ENCODE results near the gene FARS2.
"Not testable (repeated sequence)": the region's sequence is repeated elsewhere in the genome, so short reads cannot be mapped to it uniquely, and the experiment has no call there.

The FARS2 gene

GRCh38 chr6:5679691-5680090 lies 418.4 kb downstream of the FARS2 start:
- no peaks in the 10 kb centered on the region for H3K9me3 ChIP-seq (ENCODE audit: control insufficient read depth, low read length)
- no peaks in the 10 kb centered on the region for H3K36me3 ChIP-seq (ENCODE audit: control insufficient read depth, insufficient read depth, low read length)
- H3K4me1 ChIP-seq (ENCODE audit: control insufficient read depth, insufficient read depth, low read length) = no peaks in the 10 kb centered on the region
- H3K4me3 ChIP-seq (ENCODE audit: low read length) = no peak overlapping the region
- no peaks in the 10 kb centered on the region for H3K27me3 ChIP-seq (ENCODE audit: control insufficient read depth, insufficient read depth, low read length)
- no peak overlapping the region for H3K9ac ChIP-seq (ENCODE audit: low read length)

DNA sequence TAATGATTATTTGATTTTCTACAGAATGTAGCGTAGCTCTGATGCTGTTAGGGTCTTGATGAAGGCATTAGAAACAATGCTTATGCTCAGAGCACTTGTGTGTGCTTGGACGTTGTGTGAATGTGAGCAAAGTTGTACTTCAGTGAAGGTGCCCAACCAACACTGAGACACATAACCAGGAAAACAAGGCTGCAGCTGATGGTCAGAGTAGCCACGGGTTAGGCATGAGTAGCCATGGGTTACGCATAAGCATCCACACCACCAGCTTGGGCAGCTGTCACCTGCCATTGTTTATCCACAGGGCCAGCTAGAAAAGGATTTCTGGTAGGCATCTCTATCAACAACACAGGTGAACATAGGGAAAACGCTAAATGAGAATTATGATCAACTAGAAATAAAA lies 418.8 kb downstream of the FARS2 start:
- Histone ChIP-seq H3K4me3 (ENCODE audit: low read length) (no peak overlapping the region), H3K27me3 (ENCODE audit: control insufficient read depth, insufficient read depth, low read length) (no peaks in the 10 kb centered on the region), H3K36me3 (ENCODE audit: control insufficient read depth, insufficient read depth, low read length) (no peaks in the 10 kb centered on the region), H3K4me1 (ENCODE audit: control insufficient read depth, insufficient read depth, low read length) (no peaks in the 10 kb centered on the region), H3K9ac (ENCODE audit: low read length) (no peak overlapping the region), H3K9me3 (ENCODE audit: control insufficient read depth, low read length) (no peaks in the 10 kb centered on the region)

- Histone ChIP-seq H3K9me3 (ENCODE audit: control insufficient read depth, low read length) (no peaks in the 10 kb centered on the region), H3K27me3 (ENCODE audit: control insufficient read depth, insufficient read depth, low read length) (no peaks in the 10 kb centered on the region)
Observed at GRCh38 chr6:5681480-5681879, 420.2 kb downstream of the FARS2 start.

DNA sequence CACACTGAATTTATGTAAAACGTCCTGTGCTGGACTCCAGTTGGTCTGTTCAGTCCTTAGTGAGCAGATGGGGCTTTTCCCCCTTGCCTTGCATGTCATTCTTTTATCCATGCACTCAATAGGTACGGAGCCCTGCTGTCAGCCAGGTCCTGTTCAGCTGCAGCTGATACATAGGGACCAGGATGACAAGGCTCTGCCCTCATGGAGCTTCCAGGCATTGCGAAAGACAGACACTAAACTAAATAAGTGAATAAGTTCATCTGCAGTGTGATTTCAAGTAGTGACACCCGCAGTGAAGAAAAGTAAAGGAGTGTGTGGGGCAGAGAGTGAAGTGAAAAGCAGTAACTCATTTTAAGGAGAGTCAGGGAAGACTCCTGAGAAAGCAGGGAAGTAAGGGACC lies 421.2 kb downstream of the FARS2 start:
- Histone ChIP-seq H3K4me3 (ENCODE audit: low read length) (no peak overlapping the region), H3K4me1 (ENCODE audit: control insufficient read depth, insufficient read depth, low read length) (no peaks in the 10 kb centered on the region), H3K9me3 (ENCODE audit: control insufficient read depth, low read length) (no peaks in the 10 kb centered on the region), H3K27me3 (ENCODE audit: control insufficient read depth, insufficient read depth, low read length) (no peaks in the 10 kb centered on the region), H3K9ac (ENCODE audit: low read length) (no peak overlapping the region), H3K36me3 (ENCODE audit: control insufficient read depth, insufficient read depth, low read length) (no peaks in the 10 kb centered on the region)

More at GRCh38 chr6:5681480-5681879, 420.2 kb downstream of the FARS2 start:
- Histone ChIP-seq H3K9ac (ENCODE audit: low read length) (no peak overlapping the region), H3K36me3 (ENCODE audit: control insufficient read depth, insufficient read depth, low read length) (no peaks in the 10 kb centered on the region), H3K4me3 (ENCODE audit: low read length) (no peak overlapping the region), H3K4me1 (ENCODE audit: control insufficient read depth, insufficient read depth, low read length) (no peaks in the 10 kb centered on the region)

GRCh38 chr6:5683747-5684146 lies 422.4 kb downstream of the FARS2 start:
- not testable (repeated sequence) for H3K4me3 ChIP-seq (ENCODE audit: low read length); H3K9ac ChIP-seq (ENCODE audit: low read length); H3K27me3 ChIP-seq (ENCODE audit: control insufficient read depth, insufficient read depth, low read length); H3K9me3 ChIP-seq (ENCODE audit: control insufficient read depth, low read length); H3K4me1 ChIP-seq (ENCODE audit: control insufficient read depth, insufficient read depth, low read length); H3K36me3 ChIP-seq (ENCODE audit: control insufficient read depth, insufficient read depth, low read length)

GRCh38 chr6:5684320-5685053 lies 423.2 kb downstream of the FARS2 start:
- Histone ChIP-seq H3K27me3 (ENCODE audit: control insufficient read depth, insufficient read depth, low read length) (no peaks in the 10 kb centered on the region), H3K4me3 (ENCODE audit: low read length) (no peak overlapping the region), H3K9me3 (ENCODE audit: control insufficient read depth, low read length) (no peaks in the 10 kb centered on the region), H3K4me1 (ENCODE audit: control insufficient read depth, insufficient read depth, low read length) (no peaks in the 10 kb centered on the region), H3K36me3 (ENCODE audit: control insufficient read depth, insufficient read depth, low read length) (no peaks in the 10 kb centered on the region), H3K9ac (ENCODE audit: low read length) (no peak overlapping the region)

- no peak overlapping the region for H3K4me3 ChIP-seq (ENCODE audit: low read length)
- no peak overlapping the region for H3K9ac ChIP-seq (ENCODE audit: low read length)
- H3K9me3 ChIP-seq (ENCODE audit: control insufficient read depth, low read length) = no peaks in the 10 kb centered on the region
- H3K4me1 ChIP-seq (ENCODE audit: control insufficient read depth, insufficient read depth, low read length) = no peaks in the 10 kb centered on the region
- no peaks in the 10 kb centered on the region for H3K27me3 ChIP-seq (ENCODE audit: control insufficient read depth, insufficient read depth, low read length)
- no peaks in the 10 kb centered on the region for H3K36me3 ChIP-seq (ENCODE audit: control insufficient read depth, insufficient read depth, low read length)
Observed at GRCh38 chr6:5693225-5694145, 432.2 kb downstream of the FARS2 start.

GRCh38 chr6:5695260-5696245 lies 434.2 kb downstream of the FARS2 start:
- no peak overlapping the region for H3K4me3 ChIP-seq (ENCODE audit: low read length)
- H3K9ac ChIP-seq (ENCODE audit: low read length) = no peak overlapping the region
- no peaks in the 10 kb centered on the region for H3K4me1 ChIP-seq (ENCODE audit: control insufficient read depth, insufficient read depth, low read length)
- no peaks in the 10 kb centered on the region for H3K36me3 ChIP-seq (ENCODE audit: control insufficient read depth, insufficient read depth, low read length)
- no peaks in the 10 kb centered on the region for H3K27me3 ChIP-seq (ENCODE audit: control insufficient read depth, insufficient read depth, low read length)
- no peaks in the 10 kb centered on the region for H3K9me3 ChIP-seq (ENCODE audit: control insufficient read depth, low read length)

DNA sequence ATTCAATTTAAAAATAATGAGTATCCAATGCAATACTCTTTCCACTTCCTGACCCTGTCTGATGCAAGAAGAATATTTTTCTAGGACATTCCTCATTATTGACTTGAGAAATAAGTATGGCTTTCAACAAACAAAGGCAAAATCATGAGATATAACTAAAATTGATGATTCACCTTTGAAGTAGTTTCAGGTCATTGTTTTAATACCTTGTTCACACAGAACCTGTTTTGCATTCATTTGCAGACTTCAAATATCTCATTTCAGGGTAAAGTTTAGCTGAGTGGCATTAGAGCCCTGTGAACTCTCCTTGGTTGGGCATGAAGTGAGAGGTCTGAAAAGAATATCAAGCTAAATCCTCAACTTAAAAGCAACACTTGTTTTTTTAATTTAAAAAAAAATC lies 436.2 kb downstream of the FARS2 start:
- Histone ChIP-seq H3K27me3 (ENCODE audit: control insufficient read depth, insufficient read depth, low read length) (no peaks in the 10 kb centered on the region), H3K4me3 (ENCODE audit: low read length) (no peak overlapping the region), H3K4me1 (ENCODE audit: control insufficient read depth, insufficient read depth, low read length) (no peaks in the 10 kb centered on the region), H3K9me3 (ENCODE audit: control insufficient read depth, low read length) (no peaks in the 10 kb centered on the region), H3K9ac (ENCODE audit: low read length) (no peak overlapping the region), H3K36me3 (ENCODE audit: control insufficient read depth, insufficient read depth, low read length) (no peaks in the 10 kb centered on the region)

DNA sequence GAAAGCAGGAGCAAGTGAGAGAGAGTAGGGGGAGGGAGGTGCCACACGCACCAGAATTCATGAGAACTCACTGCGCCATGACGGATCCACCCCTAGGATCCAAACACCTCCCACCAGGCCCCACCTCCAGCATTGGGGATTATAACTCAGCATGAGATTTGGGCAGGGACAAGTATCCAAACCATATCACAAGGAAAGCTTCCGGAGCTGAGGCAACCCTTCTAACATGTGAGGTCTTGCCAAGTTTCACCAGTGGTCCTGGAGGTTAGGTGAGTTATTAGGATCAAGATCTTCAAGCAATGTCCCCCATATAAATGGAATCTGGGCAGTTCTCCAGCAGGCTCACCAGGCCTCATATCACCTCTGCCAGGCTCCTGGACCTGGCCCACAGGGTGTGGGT lies 437.0 kb downstream of the FARS2 start:
- Histone ChIP-seq H3K4me1 (ENCODE audit: control insufficient read depth, insufficient read depth, low read length) (no peaks in the 10 kb centered on the region), H3K36me3 (ENCODE audit: control insufficient read depth, insufficient read depth, low read length) (no peaks in the 10 kb centered on the region), H3K4me3 (ENCODE audit: low read length) (no peak overlapping the region), H3K27me3 (ENCODE audit: control insufficient read depth, insufficient read depth, low read length) (no peaks in the 10 kb centered on the region), H3K9me3 (ENCODE audit: control insufficient read depth, low read length) (no peaks in the 10 kb centered on the region), H3K9ac (ENCODE audit: low read length) (no peak overlapping the region)

- not testable (repeated sequence) for H3K4me1 ChIP-seq (ENCODE audit: control insufficient read depth, insufficient read depth, low read length); H3K9me3 ChIP-seq (ENCODE audit: control insufficient read depth, low read length); H3K36me3 ChIP-seq (ENCODE audit: control insufficient read depth, insufficient read depth, low read length); H3K27me3 ChIP-seq (ENCODE audit: control insufficient read depth, insufficient read depth, low read length); H3K4me3 ChIP-seq (ENCODE audit: low read length); H3K9ac ChIP-seq (ENCODE audit: low read length)
Observed at GRCh38 chr6:5699064-5699463, 437.8 kb downstream of the FARS2 start.
